Activated CD8-positive, alpha-beta memory T cell treated with anti-CD3 and anti-CD28 coated beads, Interleukin-2, amount 50 U/mL, for 1 hour (primary cell): ENCODE measurements around the gene IDUA.

Experiments used
- DNase-seq: peaks from one replicate; pipeline ENCODE4 v3.0.0-alpha.2; 2020; ENCODE audit errors: extremely low read depth

Gene IDUA

GRCh38 chr4:1015179-1015578, 28.3 kb downstream of the IDUA start:
- no peak for DNase-seq

- no peak for DNase-seq
Measured at GRCh38 chr4:1015746-1016145, 28.9 kb downstream of the IDUA start.

GRCh38 chr4:1017211-1017610, 30.4 kb downstream of the IDUA start:
- no peak for DNase-seq

GRCh38 chr4:1017706-1018105, 30.9 kb downstream of the IDUA start:
- no peak for DNase-seq

- no peak for DNase-seq
Measured at GRCh38 chr4:1018147-1019020, 31.5 kb downstream of the IDUA start.

GRCh38 chr4:1019320-1019719, 32.5 kb downstream of the IDUA start:
- DNase-seq, result no peak

GRCh38 chr4:1019729-1020470, 33.1 kb downstream of the IDUA start:
- DNase-seq, result no peak

GRCh38 chr4:1021386-1022050, 34.7 kb downstream of the IDUA start:
- DNase-seq, result no peak

GRCh38 chr4:1022051-1022738, 35.4 kb downstream of the IDUA start:
- no peak for DNase-seq

GRCh38 chr4:1022739-1023066, 35.9 kb downstream of the IDUA start:
- no peak for DNase-seq

GRCh38 chr4:1023075-1023640, 36.3 kb downstream of the IDUA start:
- no peak for DNase-seq

- no peak for DNase-seq
Measured at GRCh38 chr4:1023895-1024740, 37.3 kb downstream of the IDUA start.

- no peak for DNase-seq
Measured at GRCh38 chr4:1024882-1025545, 38.2 kb downstream of the IDUA start.

- DNase-seq, result no peak
Measured at GRCh38 chr4:1026115-1026514, 39.3 kb downstream of the IDUA start.

- DNase-seq, result no peak
Measured at GRCh38 chr4:1027219-1027914, 40.5 kb downstream of the IDUA start.

GRCh38 chr4:1027915-1028238, 41.0 kb downstream of the IDUA start:
- DNase-seq, result no peak

- DNase-seq, result no peak
Measured at GRCh38 chr4:1028574-1029220, 41.9 kb downstream of the IDUA start.

- no peak for DNase-seq
Measured at GRCh38 chr4:1029529-1029928, 42.7 kb downstream of the IDUA start.

GRCh38 chr4:1030031-1030430, 43.2 kb downstream of the IDUA start:
- DNase-seq, result no peak
